A673 (cell line): ENCODE measurements around the gene RPTOR.

ENCODE experiments used
- CTCF ChIP-seq: fragments of 300-800, 200-600 bp; sonication (generic); conservative IDR thresholded peaks from 2 replicates; pipeline ENCODE4 v1.5.1; 2017; ENCODE audit warnings: low read depth, mild to moderate bottlenecking, antibody characterized with exemption, low read length, moderate library complexity, mixed read lengths
- EZH2 ChIP-seq: fragments of 200-600 bp; sonication (generic); IDR thresholded peaks from 2 replicates; pipeline ENCODE4 v1.6.1; 2017; ENCODE audit warnings: borderline replicate concordance, low read depth, mild to moderate bottlenecking, mixed read lengths, antibody characterized with exemption, low read length; ENCODE audit not compliant: poor library complexity, severe bottlenecking

- TF ChIP-seq EZH2 = no peak
- no peak for TF ChIP-seq CTCF
These were observed 466.3 kb downstream of the RPTOR start for GRCh38 chr17:81010935-81011334.
